Measurements from ENCODE around the gene STARD3. TPM values are rescaled to one million over a fixed set of nuclear protein-coding genes. Genes with fewer than 3 reads are reported as not detected.

STARD3 gene
- total RNA-seq, 4 donors from 2014 or later, result 44.5 to 73.6 (median 53.0) TPM

DNA sequence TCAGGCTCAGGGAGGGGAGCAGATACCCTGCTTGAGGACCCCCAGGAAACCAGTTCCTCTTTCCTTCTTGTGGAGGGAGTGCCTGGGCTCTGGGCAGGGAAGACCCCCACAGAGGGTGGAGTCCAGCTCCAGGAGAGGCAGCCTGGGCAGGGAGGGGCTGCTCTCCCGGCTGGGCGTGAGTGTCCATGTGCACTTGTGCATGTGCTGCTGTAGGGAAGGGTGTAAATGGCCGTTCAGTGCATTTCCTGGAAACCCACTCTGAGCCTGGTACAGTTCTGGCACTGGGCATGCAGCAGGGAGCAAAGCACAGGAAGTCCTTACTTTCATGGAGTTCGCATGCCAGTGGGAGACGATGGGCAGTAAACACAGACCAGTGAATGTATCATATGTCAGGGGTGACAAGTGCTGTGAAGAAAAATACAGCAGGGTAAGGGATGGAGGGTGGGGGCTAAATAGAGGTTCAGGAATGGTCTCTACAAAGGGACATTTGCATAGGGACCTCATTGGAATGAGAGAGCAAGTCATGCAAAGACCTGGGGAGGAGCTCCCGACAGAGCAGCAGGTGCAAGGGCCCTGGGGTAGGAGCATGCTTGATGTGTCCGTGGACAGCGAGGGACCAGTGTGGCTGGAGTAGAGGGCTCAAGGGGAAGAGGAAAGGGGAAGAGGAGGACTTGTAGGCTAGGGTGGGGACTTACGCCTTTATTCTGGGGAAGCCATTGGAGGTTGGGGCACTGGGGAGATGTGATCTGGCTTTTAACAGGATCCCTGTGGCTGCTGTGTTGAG lies 5.5 kb downstream of the STARD3 start:
- no peak for DNase-seq
- no peaks in the 10 kb centered on the region for H3K9me3 ChIP-seq
- H3K27me3 ChIP-seq, result no peaks in the 10 kb centered on the region
- no peak overlapping the region for H3K4me3 ChIP-seq (replicated peaks in 1 of 3)
- no peak for TF ChIP-seq POLR2A (IDR thresholded peaks at IDR 0.05)
- TF ChIP-seq, protein P1, sequence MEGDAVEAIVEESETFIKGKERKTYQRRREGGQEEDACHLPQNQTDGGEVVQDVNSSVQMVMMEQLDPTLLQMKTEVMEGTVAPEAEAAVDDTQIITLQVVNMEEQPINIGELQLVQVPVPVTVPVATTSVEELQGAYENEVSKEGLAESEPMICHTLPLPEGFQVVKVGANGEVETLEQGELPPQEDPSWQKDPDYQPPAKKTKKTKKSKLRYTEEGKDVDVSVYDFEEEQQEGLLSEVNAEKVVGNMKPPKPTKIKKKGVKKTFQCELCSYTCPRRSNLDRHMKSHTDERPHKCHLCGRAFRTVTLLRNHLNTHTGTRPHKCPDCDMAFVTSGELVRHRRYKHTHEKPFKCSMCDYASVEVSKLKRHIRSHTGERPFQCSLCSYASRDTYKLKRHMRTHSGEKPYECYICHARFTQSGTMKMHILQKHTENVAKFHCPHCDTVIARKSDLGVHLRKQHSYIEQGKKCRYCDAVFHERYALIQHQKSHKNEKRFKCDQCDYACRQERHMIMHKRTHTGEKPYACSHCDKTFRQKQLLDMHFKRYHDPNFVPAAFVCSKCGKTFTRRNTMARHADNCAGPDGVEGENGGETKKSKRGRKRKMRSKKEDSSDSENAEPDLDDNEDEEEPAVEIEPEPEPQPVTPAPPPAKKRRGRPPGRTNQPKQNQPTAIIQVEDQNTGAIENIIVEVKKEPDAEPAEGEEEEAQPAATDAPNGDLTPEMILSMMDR (IDR thresholded peaks at IDR 0.05), result no peak
- 79 to 88% methylated on average over 8 to 9 of the region's 9 CpGs for WGBS, 2 donors
- no peaks in the 10 kb centered on the region for H3K36me3 ChIP-seq
- intact Hi-C loops (cut with DNase I), result no loop called here
- peaks cover 19 to 44% of the 10 kb centered on the region in 2 donors for H3K4me1 ChIP-seq
- H3K27ac ChIP-seq, result no peak overlapping the region

GRCh38 chr17:39643271-39643670 lies 6.3 kb downstream of the STARD3 start:
- Histone ChIP-seq H3K36me3 (no peaks in the 10 kb centered on the region), H3K9me3 (no peaks in the 10 kb centered on the region), H3K27me3 (no peaks in the 10 kb centered on the region), H3K4me1 (peaks cover 11 to 37% of the 10 kb centered on the region in 2 donors), H3K4me3 (replicated peaks in 1 of 3) (no peak overlapping the region), H3K27ac (no peak overlapping the region)
- intact Hi-C loops (cut with DNase I), result no loop called here
- WGBS, 2 donors, result 70 to 86% methylated on average over 1 to 4 of the region's 4 CpGs
- DNase-seq, result no peak
- TF ChIP-seq, protein P1 (IDR thresholded peaks at IDR 0.05), result no peak
- no peak for TF ChIP-seq POLR2A (IDR thresholded peaks at IDR 0.05)

DNA sequence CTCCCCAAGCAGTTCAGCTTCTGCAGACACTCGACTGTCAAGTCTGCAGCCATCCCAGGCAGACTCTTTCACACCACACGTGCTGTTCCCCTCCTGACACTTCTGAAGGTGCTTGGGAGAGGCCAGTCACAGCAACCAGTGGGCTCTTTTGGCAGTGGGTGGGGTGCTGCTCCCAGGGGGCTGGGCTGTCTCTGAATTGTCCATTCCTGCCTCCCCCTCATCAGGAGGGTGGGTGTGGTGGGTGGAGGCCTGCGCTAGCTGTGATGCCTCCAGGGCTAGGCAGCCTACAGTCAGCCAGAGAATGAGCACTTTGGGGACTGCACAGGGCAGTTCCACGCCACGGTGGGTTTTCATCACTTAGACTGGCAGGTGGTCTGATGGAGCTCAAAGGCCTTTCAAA lies 10.3 kb downstream of the STARD3 start:
- Histone ChIP-seq H3K27me3 (no peaks in the 10 kb centered on the region), H3K4me1 (peaks cover 8 to 29% of the 10 kb centered on the region in 2 donors), H3K27ac (no peak overlapping the region), H3K9me3 (no peaks in the 10 kb centered on the region), H3K4me3 (replicated peaks in 1 of 3) (no peak overlapping the region), H3K36me3 (no peaks in the 10 kb centered on the region)
- no peak for TF ChIP-seq POLR2A (IDR thresholded peaks at IDR 0.05)
- TF ChIP-seq, protein P1 (IDR thresholded peaks at IDR 0.05), result no peak
- 74 to 76% methylated on average over 5 of the region's 5 CpGs for WGBS, 2 donors
- intact Hi-C loops (cut with DNase I), result no loop called here
- no peak for DNase-seq

DNA sequence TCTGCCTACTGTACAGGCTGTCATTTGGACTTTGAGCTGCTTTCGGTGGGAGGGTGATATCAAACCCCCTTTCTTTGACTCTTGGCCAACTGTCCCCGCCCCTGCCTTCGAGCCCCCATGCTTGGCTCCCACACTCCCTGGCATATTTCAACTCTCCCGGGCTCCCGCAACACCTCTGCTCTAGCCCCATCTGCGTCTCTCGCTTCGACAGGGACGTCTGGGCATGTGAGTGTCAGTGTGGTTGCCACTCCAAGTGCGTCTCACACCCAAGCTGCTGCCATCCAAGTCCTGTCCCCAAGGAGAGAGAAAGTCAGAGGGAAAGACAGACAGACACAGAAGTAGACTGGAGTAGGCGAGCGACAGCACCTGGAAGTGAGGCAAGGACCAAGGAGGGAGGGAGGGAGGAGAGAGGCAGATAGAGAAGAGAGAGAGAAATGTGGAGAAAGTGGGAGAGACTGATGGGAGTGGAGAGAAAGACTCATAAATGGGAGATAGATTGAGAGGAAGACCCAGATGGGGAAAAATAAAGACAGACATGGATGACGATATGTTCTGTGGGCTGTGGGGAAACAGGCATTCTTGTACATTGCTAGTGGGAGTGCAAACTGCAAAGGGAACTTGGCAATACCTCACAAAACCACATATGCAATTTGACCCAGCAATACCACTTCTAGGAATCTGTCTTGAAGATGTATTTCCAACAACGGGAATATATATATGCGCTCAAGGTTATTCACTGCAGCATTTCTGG lies 11.8 kb downstream of the STARD3 start:
- Histone ChIP-seq H3K27me3 (no peaks in the 10 kb centered on the region), H3K36me3 (no peaks in the 10 kb centered on the region), H3K27ac (no peak overlapping the region), H3K4me1 (peaks cover 8 to 24% of the 10 kb centered on the region in 2 donors), H3K4me3 (replicated peaks in 1 of 3) (no peak overlapping the region), H3K9me3 (no peaks in the 10 kb centered on the region)
- DNase-seq, result no peak
- 89 to 92% methylated on average over 15 of the region's 15 CpGs for WGBS, 2 donors
- intact Hi-C loops (cut with DNase I), result no loop called here
- TF ChIP-seq, protein P1 (IDR thresholded peaks at IDR 0.05), result no peak
- no peak for TF ChIP-seq POLR2A (IDR thresholded peaks at IDR 0.05)

DNA sequence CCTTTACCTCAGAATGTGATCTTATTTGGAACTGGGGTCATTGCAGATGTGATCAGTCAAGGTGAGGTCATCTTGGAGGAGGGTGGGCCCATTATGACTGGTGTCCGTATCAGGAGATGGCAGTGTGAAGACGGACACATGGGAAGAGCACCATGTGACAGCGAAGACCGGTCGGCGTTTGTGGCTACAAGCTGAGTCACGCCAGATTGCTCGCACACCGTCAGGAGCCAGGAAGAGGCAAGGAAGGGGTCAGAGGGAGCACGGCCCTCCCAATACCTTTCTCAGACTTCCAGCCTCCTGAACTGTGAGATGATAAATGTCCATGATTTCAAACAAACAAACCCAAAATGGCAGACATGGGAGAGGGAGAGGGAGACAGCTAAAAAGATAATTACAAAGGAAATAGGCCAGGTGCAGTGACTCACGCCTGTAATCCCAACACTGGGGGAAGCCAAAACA lies 13.2 kb downstream of the STARD3 start:
- Histone ChIP-seq H3K36me3 (no peaks in the 10 kb centered on the region), H3K27ac (no peak overlapping the region), H3K9me3 (no peaks in the 10 kb centered on the region), H3K4me3 (replicated peaks in 1 of 3) (no peak overlapping the region), H3K27me3 (no peaks in the 10 kb centered on the region), H3K4me1 (peaks cover 6 to 19% of the 10 kb centered on the region in 2 donors)
- intact Hi-C loops (cut with DNase I), result no loop called here
- DNase-seq, result no peak
- WGBS, 2 donors, result 91 to 93% methylated on average over 11 of the region's 11 CpGs
- no peak for TF ChIP-seq POLR2A (IDR thresholded peaks at IDR 0.05)
- TF ChIP-seq, protein P1 (IDR thresholded peaks at IDR 0.05), result no peak
